GM20000 (cell line): ENCODE data around the gene CYP27B1.

Source experiments
- DNase-seq: peaks from one replicate; pipeline ENCODE4 v3.0.0; 2012; ENCODE audit warnings: low spot score
- CTCF ChIP-seq: IDR thresholded peaks from 2 replicates; pipeline ENCODE4 v1.5.1; 2012; ENCODE audit warnings: mild to moderate bottlenecking, control low read depth; ENCODE audit errors: extremely low read depth, missing control alignments

Gene CYP27B1

GRCh38 chr12:57738661-57739237, 28.1 kb downstream of the CYP27B1 start, which contains the start of gene AGAP2:
Gene AGAP2 (minus strand): TSS chr12:57738742. CDS start chr12:57738246, 496 bp downstream.
- no peak for TF ChIP-seq CTCF
- no peak for DNase-seq

GRCh38 chr12:57737467-57738460, 29.1 kb downstream of the CYP27B1 start:
- no peak for TF ChIP-seq CTCF
- DNase-seq: peak; percentile 26

GRCh38 chr12:57736741-57737466, 30.0 kb downstream of the CYP27B1 start:
- TF ChIP-seq CTCF: no peak

GRCh38 chr12:57735952-57736740, 30.7 kb downstream of the CYP27B1 start:
- TF ChIP-seq CTCF: no peak
- DNase-seq: no peak

More at GRCh38 chr12:57736741-57737466, 30.0 kb downstream of the CYP27B1 start:
- DNase-seq: no peak

GRCh38 chr12:57735198-57735855, 31.6 kb downstream of the CYP27B1 start:
- TF ChIP-seq CTCF: no peak
- no peak for DNase-seq

- TF ChIP-seq CTCF: no peak
- DNase-seq: no peak
Observed at GRCh38 chr12:57734591-57734990, 32.3 kb downstream of the CYP27B1 start.
